Raji (cell line): ENCODE data around the gene REXO5.

Experiments used
- POLR2A ChIP-seq: IDR thresholded peaks from 2 replicates; pipeline ENCODE4 v1.6.1; 2011; ENCODE audit warnings: low read depth, low read length, control low read depth; ENCODE audit not compliant: insufficient read depth

Gene REXO5

DNA sequence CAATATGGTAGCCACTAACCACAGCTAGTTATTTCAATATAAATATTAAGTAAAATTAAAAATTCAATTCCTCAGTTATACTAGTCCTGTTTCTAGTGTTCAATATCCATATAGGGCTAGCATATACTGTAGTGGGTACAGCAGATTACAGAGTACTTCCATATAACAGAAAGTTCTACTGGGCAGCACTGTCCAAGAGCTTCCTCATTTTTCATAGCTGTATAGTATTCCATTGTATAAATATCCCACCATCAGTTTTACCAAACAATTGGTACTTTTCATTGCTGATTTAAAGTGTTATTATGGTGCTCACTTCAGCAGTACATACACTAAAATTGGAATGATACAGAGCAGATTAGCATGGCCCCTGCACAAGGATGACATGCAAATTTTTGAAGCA lies 22.1 kb upstream of the REXO5 start:
- TF ChIP-seq POLR2A = no peak

DNA sequence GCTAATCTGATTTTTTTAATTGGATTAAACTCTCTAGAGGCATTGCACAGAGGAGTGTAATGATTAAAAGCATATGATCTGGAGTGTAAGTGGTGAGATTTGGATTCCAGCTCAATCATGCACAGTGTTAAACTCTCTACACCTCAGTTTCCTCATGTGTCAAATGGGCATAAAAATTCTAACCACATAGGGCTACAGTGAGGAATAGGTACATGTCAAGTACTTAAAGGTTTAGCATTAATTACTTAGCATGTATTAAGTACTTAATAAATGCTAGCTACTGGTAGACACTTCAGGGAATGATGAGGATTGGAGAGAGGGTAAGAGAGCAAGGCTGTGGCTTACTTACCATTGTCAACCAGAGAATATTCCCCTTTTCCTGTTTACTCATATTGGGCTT lies 17.2 kb upstream of the REXO5 start:
- TF ChIP-seq POLR2A = no peak

DNA sequence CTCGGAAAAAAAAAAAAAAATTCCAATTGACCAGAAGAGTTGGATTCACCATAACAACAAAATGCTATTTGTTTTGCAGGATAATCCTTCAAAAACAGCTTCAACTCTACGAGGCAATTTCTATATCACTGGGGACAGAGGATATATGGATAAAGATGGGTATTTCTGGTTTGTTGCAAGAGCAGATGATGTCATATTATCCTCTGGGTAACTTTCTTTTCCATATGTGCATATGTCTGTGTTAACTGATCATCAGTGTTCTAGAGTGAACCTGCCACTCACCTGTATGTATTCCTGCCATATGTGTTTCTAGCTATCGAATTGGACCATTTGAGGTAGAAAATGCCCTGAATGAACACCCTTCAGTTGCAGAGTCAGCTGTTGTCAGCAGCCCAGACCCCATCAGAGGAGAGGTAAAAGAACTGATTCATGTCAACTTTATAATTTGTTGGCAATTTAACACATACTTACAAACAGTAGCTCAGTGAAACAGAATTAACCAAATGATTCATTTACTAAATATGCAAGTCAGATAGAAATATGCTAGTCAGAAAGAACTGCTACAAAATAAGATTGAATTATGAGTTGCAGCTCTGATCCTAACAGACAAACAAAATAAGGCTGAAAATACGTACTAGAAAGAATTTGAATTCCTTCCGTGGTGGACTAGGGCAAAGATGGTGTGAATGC lies 14.3 kb upstream of the REXO5 start:
- TF ChIP-seq POLR2A = no peak

DNA sequence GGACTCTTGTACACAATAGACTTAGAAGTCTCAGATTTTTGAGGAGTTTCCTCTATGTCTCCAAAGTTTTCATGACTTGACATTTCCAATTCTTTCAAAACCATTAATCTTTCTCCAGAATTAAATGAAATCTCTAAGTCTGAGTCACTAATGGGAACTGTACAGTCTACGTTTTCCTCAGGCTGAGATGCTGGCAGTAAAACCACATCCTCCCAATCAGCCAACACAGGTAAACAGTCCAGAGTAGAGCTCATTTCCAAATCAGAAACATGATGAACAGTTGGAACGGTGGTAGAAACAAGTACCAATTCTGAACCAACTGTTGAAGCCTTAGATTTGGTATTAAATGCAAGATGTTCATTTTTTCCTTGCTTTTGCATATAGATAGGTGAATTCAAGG lies 8.0 kb upstream of the REXO5 start:
- no peak for TF ChIP-seq POLR2A

DNA sequence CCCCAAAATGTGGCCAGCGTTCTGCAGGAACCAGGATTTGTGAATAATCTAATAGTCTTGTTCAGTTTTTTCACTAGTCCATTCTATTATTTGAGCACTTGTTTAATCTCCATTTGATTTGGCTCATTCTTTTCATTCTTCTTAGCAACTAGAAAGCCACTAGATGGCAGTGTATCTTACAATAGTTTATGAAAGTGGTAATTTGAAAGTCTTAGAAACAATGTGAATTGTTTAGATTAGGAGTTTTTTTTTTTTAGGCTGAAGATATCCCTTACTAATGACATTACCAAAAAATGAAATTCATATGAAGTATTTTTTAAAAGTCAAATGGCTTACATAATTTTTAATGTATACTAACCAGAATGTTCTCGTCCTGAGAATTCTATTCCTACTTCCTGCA lies 6.7 kb upstream of the REXO5 start:
- no peak for TF ChIP-seq POLR2A

DNA sequence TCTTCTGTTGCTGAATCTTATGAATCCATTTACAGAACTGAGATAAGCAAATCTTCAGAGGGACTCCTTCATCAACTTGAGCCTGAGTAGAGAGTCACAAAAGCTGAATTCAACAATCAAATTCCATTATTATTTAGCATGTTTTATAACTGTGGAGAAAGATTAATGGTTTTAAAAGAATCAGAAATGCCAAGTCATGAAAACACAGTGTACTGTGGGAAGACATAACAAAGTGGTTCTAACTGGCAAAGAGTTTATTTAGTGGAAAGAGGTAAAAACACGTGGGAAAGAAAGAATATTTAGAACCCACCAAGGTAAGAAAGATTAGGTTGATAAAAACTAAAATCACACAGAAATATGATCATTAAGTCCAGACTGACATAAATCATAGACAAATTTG lies 5.0 kb upstream of the REXO5 start:
- no peak for TF ChIP-seq POLR2A

DNA sequence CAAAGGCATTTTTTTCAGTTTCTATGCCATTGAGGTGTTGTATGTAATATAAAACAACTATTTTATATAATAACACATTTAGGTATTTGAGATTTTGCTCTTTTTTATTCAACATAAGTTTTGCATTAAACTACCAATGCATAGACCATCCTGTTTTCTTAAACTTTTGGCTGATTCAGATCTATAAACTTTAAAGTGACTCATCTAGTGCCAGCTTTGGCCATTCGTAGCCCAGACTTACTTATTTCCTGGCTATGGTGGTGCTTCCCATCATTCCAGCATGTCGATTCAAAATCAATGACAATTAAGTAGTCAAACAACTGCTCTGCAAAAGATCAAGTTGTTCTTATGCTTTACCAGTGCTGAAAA lies 3.2 kb upstream of the REXO5 start:
- TF ChIP-seq POLR2A = no peak

DNA sequence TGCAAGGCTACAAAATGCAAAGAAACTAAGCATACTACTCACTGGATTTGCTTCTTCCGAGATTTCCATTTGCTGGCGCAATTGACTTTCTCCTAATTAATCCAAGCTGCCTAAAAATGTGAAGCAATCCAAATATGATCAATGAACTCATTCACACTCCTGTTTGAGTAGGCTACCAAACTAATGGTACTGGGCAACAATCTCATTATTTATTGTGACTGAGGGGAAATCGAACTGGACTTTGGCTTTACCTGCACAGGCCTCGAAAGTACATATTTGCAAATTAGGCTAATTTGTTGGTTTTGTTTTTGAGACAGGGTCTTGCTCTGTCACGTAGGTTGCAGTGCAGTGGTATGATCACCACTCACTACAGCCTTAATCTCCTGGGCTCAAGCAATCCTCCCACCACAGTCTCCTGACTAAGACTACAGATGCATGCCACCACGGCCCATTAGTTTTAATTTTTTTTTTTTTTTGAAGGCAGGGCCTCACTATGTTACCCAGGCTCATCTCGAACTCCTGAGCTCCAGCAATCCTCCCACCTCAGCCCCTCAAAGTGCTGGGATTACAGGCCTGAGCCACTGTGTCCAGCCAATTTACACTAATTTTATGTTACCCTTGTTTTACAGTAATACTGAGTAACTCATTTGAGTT lies 2.6 kb upstream of the REXO5 start:
- no peak for TF ChIP-seq POLR2A

DNA sequence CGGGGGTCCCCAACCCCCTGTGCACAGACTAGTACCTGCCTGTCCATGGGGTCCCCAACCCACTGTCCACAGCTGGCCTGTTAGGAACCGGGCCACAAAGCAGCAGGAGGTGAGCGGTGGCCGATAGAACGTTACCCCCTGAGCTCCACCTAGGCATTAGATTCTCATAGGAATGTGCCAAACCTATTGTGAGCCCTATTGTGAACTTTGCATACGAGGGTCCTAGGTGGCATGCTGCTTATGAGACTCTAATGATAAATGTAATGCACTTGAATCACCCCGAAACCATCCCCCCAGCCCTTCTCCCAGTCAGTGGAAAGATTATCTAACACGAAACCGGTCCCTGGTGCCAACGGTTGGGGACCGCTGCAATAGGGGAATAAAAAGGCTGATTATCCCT lies 1.5 kb downstream of the REXO5 start:
- no peak for TF ChIP-seq POLR2A

DNA sequence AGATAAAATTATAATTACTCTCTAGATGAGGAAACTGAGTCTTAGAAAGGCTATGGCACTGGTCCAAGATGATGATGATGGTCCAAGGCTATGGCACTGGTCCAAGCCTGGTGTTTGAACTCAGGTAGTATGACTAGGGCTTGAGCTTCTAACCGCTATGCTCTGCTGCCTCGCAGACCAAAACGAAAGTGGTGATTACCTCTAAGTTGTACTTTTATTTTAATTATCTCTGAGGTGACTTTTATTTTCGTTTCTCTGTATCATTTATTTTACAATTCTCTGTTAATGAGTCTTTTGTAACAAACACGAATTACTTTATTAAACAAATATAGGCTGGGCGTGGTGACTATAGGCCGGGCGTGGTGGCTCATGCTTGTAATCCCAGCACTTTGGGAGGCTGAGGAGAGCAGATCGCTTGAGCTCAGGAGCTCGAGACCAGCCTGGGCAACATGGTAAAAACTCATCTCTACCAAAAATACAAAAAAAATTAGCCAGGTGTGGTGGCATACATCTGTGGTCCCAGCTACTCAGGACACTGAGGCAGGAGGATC lies 5.6 kb downstream of the REXO5 start:
- TF ChIP-seq POLR2A = no peak

DNA sequence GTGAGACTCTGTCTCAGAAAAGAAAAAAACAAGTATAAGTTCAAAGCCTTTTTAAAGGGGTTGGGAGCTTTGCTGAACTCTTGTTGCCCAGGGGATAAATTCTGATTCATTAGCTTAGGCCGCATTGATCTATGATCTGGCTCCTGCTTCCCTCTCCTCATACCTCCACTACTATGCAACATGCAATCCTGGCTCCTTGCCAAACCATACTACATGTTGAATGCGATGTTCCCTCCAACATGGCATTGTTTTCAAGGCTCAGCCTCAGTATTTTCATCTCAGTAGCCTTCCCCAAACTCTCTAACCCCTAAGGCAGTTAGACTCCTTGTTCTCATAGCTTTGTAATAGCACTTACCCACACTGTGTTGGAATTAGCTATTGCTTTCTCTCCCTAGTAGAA lies 6.2 kb downstream of the REXO5 start:
- no peak for TF ChIP-seq POLR2A

DNA sequence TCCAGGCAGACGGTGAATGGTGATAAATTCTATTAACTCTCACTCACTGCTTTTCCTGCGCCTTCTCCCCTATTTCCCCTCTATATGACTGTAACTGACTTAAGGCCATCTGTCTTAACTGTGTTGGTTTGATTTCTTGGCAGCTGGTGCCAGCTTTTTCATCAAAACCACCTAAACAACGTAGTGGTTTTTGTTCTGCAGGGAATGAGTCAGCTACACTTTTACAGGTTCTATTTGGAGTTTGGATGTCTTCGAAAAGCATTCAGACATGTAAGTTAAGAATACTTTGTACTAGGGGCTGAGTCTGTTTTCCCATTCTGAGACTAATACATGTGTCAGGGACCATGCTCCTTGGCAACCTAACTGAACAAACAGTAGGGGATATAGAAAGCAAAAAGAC lies 8.5 kb downstream of the REXO5 start:
- TF ChIP-seq POLR2A = no peak

DNA sequence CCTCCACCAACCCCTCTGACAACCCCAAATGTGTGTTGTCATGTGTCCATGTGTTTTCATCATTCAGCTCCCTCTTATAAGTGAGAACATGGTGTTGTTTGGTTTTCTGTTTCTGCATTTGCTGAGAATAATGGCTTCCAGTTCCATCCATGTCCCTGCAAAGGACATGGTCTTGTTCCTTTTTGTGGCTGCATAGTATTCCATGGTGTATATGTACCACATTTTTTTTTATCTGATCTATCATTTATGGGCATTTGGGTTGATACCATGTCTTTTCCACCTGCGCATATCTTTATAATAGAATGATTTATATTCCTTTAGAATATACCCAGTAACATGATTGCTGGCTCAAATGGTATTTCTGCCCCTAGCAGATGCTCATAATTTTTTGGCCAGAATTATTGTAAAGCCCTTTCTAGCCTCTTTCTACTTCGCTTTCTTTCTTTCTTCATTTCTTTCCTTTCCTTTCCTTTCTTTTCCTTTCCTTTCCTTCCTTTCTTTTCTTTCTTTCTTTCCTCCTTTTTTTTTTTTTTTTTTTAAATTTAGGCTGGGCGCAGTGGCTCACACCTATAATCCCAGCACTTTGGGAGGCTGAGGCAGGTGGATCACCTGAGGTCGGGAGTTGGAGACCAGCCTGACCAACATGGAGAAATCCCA lies 12.7 kb downstream of the REXO5 start:
- no peak for TF ChIP-seq POLR2A

DNA sequence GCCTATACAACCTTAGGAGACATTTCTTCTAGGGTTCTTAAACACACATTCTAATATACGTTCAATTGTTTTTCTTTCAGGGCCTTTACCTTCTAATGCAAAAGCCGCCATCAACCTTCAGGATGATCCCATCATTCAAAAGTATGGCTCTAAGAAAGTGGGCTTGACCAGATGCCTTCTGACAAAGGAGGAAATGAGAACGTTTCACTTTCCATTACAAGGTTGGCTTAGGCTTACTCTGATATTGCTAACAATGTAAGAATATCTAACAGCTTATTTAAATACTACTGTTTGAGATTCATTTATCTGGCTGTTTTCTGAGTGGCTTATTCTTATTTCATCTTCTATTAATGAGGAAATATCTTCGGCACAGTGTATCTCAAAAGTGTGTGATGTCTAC lies 15.4 kb downstream of the REXO5 start:
- TF ChIP-seq POLR2A = no peak

DNA sequence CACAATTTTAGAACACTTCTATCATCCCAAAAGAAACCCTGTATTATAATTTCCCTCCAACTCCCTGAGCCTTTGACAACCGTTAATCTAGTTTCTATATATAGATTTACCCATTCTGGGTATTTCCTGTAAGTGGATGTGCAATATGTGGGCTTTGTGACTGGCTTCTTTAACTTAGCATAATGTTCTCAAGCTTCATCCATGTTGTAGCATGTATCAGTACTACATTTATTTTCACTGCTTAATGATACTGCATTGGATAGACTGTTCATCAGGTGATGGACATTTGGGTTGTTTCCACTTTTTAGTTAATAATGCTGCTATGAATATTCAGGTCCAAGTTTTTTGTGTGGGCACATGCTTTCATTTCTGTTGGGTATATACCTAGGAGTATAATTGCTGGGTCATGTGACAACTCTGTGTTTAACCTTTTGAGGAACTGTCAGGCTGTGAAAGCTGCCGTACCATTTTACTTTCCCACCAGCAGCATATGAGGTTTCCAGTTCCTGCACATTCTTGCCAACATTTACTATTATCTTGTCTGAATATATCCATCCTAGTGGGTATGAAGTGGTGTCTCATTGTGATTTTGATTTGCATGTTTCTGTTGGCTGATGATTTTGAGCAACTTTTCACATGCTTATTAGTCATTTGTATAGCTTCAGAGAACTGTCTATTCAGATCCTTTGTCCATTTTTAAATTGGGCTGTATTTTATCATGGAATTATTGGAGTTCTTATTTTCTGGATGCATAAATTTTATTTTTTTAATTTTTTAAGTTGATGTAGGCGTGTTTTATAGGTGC lies 16.4 kb downstream of the REXO5 start:
- TF ChIP-seq POLR2A = no peak

DNA sequence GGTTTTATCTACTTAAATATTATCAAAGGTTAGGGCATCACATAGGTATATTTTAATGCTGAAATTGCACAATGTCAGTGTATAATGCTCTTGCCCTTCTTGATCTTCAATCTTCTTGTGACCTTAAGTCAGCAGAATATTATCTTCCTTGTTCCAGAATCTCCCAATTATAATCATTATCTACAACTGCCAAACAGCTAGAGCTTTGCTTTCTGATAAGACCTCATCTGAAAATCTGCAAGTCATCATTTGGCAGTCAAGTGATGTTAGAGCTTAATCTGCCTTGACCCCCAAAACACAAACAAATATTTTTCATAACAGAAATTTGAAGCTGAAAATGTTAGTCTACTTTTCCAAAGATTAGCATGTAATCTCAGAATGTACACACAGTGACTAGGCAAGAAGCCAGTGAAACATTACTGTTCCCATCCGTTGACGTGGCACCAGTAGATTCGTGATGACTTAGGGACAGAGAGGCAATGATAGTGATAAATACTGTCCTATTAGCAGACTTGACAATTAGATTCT lies 19.8 kb downstream of the REXO5 start:
- no peak for TF ChIP-seq POLR2A

DNA sequence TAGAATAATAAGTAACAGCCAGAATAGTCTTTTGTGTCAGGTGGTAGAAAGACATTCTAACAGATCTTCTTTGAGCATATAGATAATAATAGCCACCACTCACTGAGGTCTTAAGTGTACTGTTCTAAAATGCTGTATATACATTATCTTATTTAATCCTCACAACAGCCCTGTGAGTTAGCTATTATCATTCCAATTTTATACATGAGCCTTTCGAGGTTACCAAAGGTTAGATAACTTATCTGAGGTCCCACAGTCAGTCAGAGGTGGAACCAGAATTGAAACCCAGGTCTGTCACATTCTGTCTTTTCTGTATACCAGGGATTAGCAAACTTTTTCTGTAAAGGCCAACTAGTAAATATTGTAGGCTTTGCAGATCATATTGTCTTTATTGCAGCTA lies 23.2 kb downstream of the REXO5 start:
- TF ChIP-seq POLR2A = no peak
